Activated CD4-positive, alpha-beta T cell treated with anti-CD3 and anti-CD28 coated beads, Interleukin-2, amount 10 ng/mL, durations not matched to agents 24 days and 14 days (primary cell): ENCODE data around the gene DCD. TPM values are rescaled to one million over a fixed set of nuclear protein-coding genes. Genes with fewer than 3 reads are reported as not detected.
A peak's percentile ranks its signal among the peaks of the same experiment; 100 is the strongest.
"Not testable (repeated sequence)": the region's sequence is repeated elsewhere in the genome, so short reads cannot be mapped to it uniquely, and the experiment has no call there.

Source experiments
- DNase-seq: peaks from one replicate; pipeline ENCODE4 v3.0.0; 2022
- H3K27ac Mint-ChIP-seq: one replicate; pipeline ENCODE4 v1.8.0; 2022; ENCODE audit warnings: mild to moderate bottlenecking, mixed read lengths
- H3K27me3 Mint-ChIP-seq: one replicate; pipeline ENCODE4 v1.8.0; 2022; ENCODE audit warnings: mixed read lengths
- H3K36me3 Mint-ChIP-seq: one replicate; pipeline ENCODE4 v1.8.0; 2022; ENCODE audit warnings: low read depth, mild to moderate bottlenecking, mixed read lengths
- H3K4me1 Mint-ChIP-seq: one replicate; pipeline ENCODE4 v1.8.0; 2021; ENCODE audit warnings: mixed read lengths
- H3K4me3 Mint-ChIP-seq: one replicate; pipeline ENCODE4 v1.8.0; 2022; ENCODE audit warnings: mild to moderate bottlenecking, moderate library complexity, mixed read lengths
- H3K9me3 Mint-ChIP-seq: one replicate; pipeline ENCODE4 v1.8.0; 2021; ENCODE audit warnings: mixed read lengths
- intact Hi-C: fragments of 100-400 bp; cut with micrococcal nuclease; formaldehyde crosslinking; loops from one replicate; pipeline ENCODE4 v1.15.1; 2023
- total RNA-seq: library from RNA; stranded (reverse); gene quantifications from 2 replicates; pipeline ENCODE4 v1.2.3, GENCODE V29; 2022

Gene DCD, protein sequence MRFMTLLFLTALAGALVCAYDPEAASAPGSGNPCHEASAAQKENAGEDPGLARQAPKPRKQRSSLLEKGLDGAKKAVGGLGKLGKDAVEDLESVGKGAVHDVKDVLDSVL
- total RNA-seq = not detected in 2 replicates

DNA sequence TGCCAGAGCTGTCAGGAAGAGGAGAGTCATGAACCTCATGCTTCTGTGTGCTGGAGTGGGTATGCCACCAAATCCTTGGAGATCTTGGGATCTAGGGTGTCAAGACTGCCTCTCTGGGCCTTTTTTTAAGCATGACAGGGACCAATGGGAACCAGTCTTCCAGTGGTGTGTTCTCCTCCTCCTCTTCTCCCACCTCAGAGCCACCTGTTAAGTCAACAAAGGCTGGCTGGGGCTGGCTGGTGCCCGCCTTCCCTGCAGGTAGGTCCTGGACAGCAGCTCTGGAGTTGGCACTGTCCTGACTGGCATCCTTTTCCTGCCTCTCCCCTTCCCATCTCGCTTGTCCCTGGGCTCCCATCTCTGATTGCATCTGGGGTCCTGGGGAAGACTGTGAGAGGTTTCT lies at the start of gene DCD:
Gene DCD, minus strand, starts transcription at position 101 of the 400 bp plus-strand sequence. Its CDS starts 62 bp downstream, at position 39.
- Mint-ChIP-seq H3K9me3 (no peaks in the 10 kb centered on the region), H3K36me3 (no peaks in the 10 kb centered on the region)

GRCh38 chr12:54697851-54698250 lies 49.7 kb upstream of the DCD start:
- Mint-ChIP-seq H3K27me3 (peaks cover 30% of the 10 kb centered on the region), H3K4me3 (no peak overlapping the region), H3K27ac (no peak overlapping the region), H3K9me3 (no peaks in the 10 kb centered on the region), H3K36me3 (no peaks in the 10 kb centered on the region), H3K4me1 (no peaks in the 10 kb centered on the region)
- intact Hi-C loops = no loop called here
- peak; percentile 46 for DNase-seq

More for the DNA sequence above, at the start of gene DCD:
- no peak within 1 kb of the TSS for H3K27ac Mint-ChIP-seq
- intact Hi-C loops = no loop called here
- H3K27me3 Mint-ChIP-seq = peaks cover 40% of the 10 kb centered on the region
- no peaks in the 10 kb centered on the region for H3K4me1 Mint-ChIP-seq
- DNase-seq = no peak
- no peak within 1 kb of the TSS for H3K4me3 Mint-ChIP-seq

- H3K4me3 Mint-ChIP-seq = no peak overlapping the region
- H3K27ac Mint-ChIP-seq = no peak overlapping the region
- DNase-seq = no peak
- H3K4me1 Mint-ChIP-seq = no peaks in the 10 kb centered on the region
- no peaks in the 10 kb centered on the region for H3K36me3 Mint-ChIP-seq
- peaks cover 39% of the 10 kb centered on the region for H3K27me3 Mint-ChIP-seq
- H3K9me3 Mint-ChIP-seq = no peaks in the 10 kb centered on the region
- intact Hi-C loops = no loop called here
These were observed 44.2 kb upstream of the DCD start for GRCh38 chr12:54692353-54692752.

DNA sequence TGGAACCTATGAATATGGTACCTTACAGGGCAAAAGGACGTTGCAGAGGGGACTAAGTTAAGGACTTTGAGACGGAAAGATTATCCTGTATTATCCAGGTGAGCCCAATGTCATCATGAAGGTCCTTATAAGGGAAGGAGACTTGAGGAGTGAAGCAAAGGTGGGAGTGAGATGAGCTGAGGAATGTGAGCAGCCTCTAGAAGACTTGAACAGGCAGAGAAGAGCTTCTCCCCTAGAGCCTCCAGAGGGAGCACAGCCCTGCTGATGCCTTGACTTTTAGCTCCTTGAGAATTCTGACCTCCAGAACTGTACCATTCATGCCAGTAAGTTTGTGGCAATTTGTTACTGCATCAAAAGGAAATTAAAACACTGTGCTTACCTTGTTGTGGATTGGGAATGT lies 41.8 kb upstream of the DCD start:
- Mint-ChIP-seq H3K27ac (no peak overlapping the region), H3K4me1 (no peaks in the 10 kb centered on the region), H3K36me3 (no peaks in the 10 kb centered on the region), H3K27me3 (peaks cover 37% of the 10 kb centered on the region), H3K4me3 (no peak overlapping the region), H3K9me3 (no peaks in the 10 kb centered on the region)
- intact Hi-C loops = no loop called here
- peak; percentile 49 for DNase-seq

DNA sequence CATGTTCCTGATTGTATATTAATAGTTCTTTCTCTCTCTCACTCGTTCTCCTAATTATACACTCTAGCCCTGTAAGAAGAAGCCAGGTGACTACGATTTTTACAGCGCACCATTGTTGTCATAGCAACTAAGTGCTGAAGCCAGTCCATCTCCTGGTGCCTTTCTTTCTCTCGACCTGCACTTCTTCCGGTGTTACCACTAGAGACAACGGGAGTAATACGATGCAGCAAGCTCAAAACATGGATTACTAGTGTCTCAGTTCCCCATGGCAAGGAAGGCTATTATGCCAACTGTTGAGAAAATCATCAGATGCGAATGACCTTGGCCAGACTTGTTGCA lies 40.8 kb upstream of the DCD start:
- Mint-ChIP-seq H3K36me3 (no peaks in the 10 kb centered on the region), H3K27ac (no peak overlapping the region), H3K9me3 (no peaks in the 10 kb centered on the region), H3K4me1 (no peaks in the 10 kb centered on the region), H3K27me3 (peaks cover 38% of the 10 kb centered on the region), H3K4me3 (no peak overlapping the region)
- DNase-seq = peak; percentile 36
- intact Hi-C loops = no loop called here

DNA sequence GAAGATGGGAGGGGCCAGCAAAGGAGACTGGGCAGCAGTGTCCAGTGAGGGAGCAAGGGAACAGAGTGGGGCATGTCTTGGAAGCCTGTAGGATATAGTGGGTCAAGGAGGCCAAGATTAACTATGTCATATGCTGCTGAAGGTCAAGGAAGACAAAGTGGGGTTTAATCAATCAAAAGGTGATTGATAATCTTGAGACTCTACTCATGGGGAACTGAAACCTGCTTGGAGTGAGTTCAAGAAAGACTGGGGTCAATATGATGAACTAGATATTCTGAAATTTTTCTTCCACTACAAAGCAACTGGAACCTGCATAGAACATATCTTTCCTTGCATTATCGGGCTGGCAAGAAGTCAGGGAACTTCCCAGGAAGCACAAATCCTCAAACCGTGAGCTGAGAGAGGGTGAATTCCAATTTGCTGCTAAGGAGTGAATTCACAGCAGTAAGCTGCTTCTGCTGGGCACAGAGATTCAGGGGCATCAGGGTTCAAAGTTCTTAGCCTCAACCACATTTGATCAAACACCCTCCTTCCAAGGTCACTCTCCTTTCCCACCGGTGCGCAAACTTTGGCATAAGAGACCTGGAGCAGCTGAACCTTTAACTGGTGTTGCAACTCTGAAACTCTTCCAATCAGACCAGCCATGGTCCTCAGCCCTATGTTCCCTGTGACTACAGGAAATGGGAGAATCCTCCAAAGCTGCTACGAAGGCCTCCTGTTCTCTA lies 40.3 kb upstream of the DCD start:
- Mint-ChIP-seq H3K4me1 (no peaks in the 10 kb centered on the region), H3K9me3 (no peaks in the 10 kb centered on the region), H3K27ac (no peak overlapping the region), H3K36me3 (no peaks in the 10 kb centered on the region), H3K4me3 (no peak overlapping the region), H3K27me3 (peaks cover 34% of the 10 kb centered on the region)
- DNase-seq = peak; percentile 29
- intact Hi-C loops = no loop called here

GRCh38 chr12:54684636-54685630 lies 36.8 kb upstream of the DCD start:
- no peaks in the 10 kb centered on the region for H3K9me3 Mint-ChIP-seq
- H3K4me3 Mint-ChIP-seq = no peak overlapping the region
- H3K4me1 Mint-ChIP-seq = no peaks in the 10 kb centered on the region
- peaks cover 35% of the 10 kb centered on the region for H3K27me3 Mint-ChIP-seq
- intact Hi-C loops = no loop called here
- DNase-seq = peak; percentile 39
- H3K27ac Mint-ChIP-seq = no peak overlapping the region
- H3K36me3 Mint-ChIP-seq = no peaks in the 10 kb centered on the region

DNA sequence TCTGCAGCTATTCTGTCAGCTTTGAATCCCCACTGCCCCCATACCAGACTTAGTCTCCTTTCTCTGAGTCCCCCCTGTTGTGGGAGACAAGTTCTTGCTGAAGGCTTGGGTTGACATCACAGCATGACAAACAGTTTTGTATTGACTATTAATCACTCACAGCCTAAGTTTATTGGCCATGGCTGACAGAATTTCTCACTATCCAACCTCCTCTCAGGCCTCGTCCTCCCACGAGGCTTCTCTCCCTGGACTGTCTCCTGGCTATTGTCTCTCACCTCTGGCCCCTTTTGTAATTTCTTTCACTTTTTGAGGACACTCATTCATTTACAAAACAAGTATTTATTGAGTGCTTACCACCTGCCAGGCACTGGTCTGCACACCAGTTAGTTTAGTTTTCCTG lies 35.2 kb upstream of the DCD start:
- H3K9me3 Mint-ChIP-seq = no peaks in the 10 kb centered on the region

GRCh38 chr12:54682674-54683073 lies 34.5 kb upstream of the DCD start:
- intact Hi-C loops = no loop called here
- Mint-ChIP-seq H3K36me3 (no peaks in the 10 kb centered on the region), H3K4me1 (no peaks in the 10 kb centered on the region), H3K27ac (no peak overlapping the region), H3K27me3 (peaks cover 48% of the 10 kb centered on the region), H3K9me3 (no peaks in the 10 kb centered on the region), H3K4me3 (no peak overlapping the region)
- DNase-seq = peak; percentile 32

More for the DNA sequence above, 35.2 kb upstream of the DCD start:
- Mint-ChIP-seq H3K27me3 (peaks cover 45% of the 10 kb centered on the region), H3K4me3 (no peak overlapping the region), H3K36me3 (no peaks in the 10 kb centered on the region), H3K4me1 (no peaks in the 10 kb centered on the region), H3K27ac (no peak overlapping the region)
- intact Hi-C loops = no loop called here
- DNase-seq = peak; percentile 30

DNA sequence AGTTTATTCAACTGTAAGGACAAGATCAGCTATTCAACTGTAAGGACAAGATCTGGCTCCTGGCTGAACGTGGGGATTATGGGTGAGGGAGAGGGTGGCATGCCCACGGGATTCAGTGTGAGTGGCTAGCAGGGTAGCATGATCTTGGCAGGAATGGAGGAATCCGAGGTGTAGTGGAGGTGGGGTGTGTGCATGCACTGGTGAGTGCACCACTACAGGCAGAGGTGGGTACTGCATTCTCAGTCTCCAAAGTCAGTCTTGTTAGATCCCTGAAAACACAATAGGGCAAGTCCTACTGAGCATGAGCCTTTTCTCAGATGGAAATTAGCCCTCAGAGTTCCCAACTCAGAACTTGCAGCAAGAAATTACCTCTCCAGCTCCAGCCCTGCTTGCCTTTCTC lies 32.2 kb upstream of the DCD start:
- H3K4me3 Mint-ChIP-seq = no peak overlapping the region
- intact Hi-C loops = no loop called here
- H3K9me3 Mint-ChIP-seq = no peaks in the 10 kb centered on the region
- H3K27ac Mint-ChIP-seq = no peak overlapping the region
- no peaks in the 10 kb centered on the region for H3K36me3 Mint-ChIP-seq
- DNase-seq = peak; percentile 73
- peaks cover 46% of the 10 kb centered on the region for H3K27me3 Mint-ChIP-seq
- H3K4me1 Mint-ChIP-seq = no peaks in the 10 kb centered on the region

DNA sequence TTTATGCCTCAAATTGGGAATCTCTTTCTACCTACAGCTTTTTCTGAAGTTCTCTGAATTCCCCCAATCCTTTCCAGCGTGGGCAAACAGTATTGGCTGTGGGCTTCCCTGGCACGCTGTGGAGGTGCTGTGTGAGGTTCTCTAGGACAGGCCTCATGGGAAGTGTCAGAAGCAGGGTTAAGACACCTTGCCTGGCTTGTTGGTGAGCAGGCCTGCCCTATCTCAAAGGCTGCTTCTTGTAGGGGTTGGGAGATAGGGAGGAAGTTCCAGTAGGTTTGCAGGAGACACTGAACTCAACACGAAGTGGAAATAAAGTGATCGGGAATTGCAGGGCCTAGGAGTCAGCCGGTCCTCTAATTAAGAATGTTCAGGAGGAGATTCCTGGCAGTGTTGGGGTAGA lies 30.0 kb upstream of the DCD start:
- peak; percentile 38 for DNase-seq
- H3K4me3 Mint-ChIP-seq = no peak overlapping the region
- no peak overlapping the region for H3K27ac Mint-ChIP-seq
- intact Hi-C loops = no loop called here
- H3K9me3 Mint-ChIP-seq = no peaks in the 10 kb centered on the region
- H3K27me3 Mint-ChIP-seq = peaks cover 40% of the 10 kb centered on the region
- H3K4me1 Mint-ChIP-seq = no peaks in the 10 kb centered on the region
- no peaks in the 10 kb centered on the region for H3K36me3 Mint-ChIP-seq

GRCh38 chr12:54667945-54668344 lies 19.8 kb upstream of the DCD start:
- Mint-ChIP-seq H3K4me3 (no peak overlapping the region), H3K36me3 (no peaks in the 10 kb centered on the region), H3K27ac (no peak overlapping the region), H3K4me1 (no peaks in the 10 kb centered on the region), H3K27me3 (peaks cover 45% of the 10 kb centered on the region), H3K9me3 (no peaks in the 10 kb centered on the region)
- DNase-seq = no peak
- intact Hi-C loops = no loop called here

- no peaks in the 10 kb centered on the region for H3K4me1 Mint-ChIP-seq
- H3K9me3 Mint-ChIP-seq = no peaks in the 10 kb centered on the region
- peaks cover 38% of the 10 kb centered on the region for H3K27me3 Mint-ChIP-seq
- no peaks in the 10 kb centered on the region for H3K36me3 Mint-ChIP-seq
- DNase-seq = no peak
- no peak overlapping the region for H3K27ac Mint-ChIP-seq
- intact Hi-C loops = no loop called here
- H3K4me3 Mint-ChIP-seq = no peak overlapping the region
These were observed 17.8 kb upstream of the DCD start for GRCh38 chr12:54666008-54666407.

DNA sequence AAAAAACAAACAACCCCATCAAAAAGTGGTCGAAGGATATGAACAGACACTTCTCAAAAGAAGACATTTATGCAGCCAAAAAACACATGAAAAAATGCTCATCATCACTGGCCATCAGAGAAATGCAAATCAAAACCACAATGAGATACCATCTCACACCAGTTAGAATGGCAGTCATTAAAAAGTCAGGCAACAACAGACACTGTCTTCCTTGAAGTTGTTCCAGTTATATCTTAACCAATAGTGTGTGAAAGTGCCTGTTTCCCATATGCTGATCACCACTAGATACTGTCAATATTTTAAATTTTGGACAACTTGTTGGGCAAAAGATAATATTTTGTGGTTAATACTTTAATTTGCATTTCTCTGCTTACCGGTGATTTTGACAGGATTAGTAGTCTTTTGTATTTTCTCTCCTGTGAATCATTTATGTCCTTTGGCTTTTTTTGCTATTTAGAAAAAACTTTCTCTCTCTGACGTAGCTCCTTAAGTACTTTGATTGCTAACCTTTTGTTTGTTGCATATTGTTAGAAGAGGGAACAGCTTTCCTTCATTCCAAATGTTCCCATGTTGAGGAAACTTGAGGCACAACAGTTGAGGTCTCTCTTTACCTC lies 17.0 kb upstream of the DCD start:
- intact Hi-C loops, H3K9me3 Mint-ChIP-seq, H3K36me3 Mint-ChIP-seq, H3K4me3 Mint-ChIP-seq, DNase-seq, H3K27ac Mint-ChIP-seq, H3K4me1 Mint-ChIP-seq: not testable (repeated sequence)
- peaks cover 30% of the 10 kb centered on the region for H3K27me3 Mint-ChIP-seq
